ENCODE results near the gene GIMAP5.

DNA sequence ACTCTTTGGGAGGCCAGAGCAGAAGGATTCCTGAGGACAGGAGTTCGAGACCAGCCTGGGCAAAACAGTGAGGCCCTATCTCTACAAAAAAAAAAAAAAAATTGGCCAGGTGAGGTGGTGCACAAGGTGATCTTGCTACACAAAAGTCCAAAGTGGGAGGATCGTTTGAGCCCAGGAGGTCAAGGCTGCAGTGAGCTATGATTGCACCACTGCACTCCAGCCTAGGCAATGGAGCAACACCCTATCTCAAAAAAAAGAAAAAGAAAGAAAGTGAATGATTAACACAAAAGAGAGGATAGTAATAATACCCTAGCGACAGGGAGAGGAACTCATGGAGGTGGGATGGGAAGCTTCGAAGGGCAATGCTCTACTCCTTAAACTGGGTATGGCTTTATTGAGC, 32.5 kb downstream of the GIMAP5 start:
- TF ChIP-seq, protein P1, sequence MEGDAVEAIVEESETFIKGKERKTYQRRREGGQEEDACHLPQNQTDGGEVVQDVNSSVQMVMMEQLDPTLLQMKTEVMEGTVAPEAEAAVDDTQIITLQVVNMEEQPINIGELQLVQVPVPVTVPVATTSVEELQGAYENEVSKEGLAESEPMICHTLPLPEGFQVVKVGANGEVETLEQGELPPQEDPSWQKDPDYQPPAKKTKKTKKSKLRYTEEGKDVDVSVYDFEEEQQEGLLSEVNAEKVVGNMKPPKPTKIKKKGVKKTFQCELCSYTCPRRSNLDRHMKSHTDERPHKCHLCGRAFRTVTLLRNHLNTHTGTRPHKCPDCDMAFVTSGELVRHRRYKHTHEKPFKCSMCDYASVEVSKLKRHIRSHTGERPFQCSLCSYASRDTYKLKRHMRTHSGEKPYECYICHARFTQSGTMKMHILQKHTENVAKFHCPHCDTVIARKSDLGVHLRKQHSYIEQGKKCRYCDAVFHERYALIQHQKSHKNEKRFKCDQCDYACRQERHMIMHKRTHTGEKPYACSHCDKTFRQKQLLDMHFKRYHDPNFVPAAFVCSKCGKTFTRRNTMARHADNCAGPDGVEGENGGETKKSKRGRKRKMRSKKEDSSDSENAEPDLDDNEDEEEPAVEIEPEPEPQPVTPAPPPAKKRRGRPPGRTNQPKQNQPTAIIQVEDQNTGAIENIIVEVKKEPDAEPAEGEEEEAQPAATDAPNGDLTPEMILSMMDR (CRISPR knock-in tag; IDR thresholded peaks at IDR 0.05) = no peak
- no peak for TF ChIP-seq FOXM1 (CRISPR knock-in tag; IDR thresholded peaks at IDR 0.05)
- no peak for TF ChIP-seq ZNF564 (CRISPR knock-in tag; IDR thresholded peaks at IDR 0.05)
- TF ChIP-seq, protein P2, sequence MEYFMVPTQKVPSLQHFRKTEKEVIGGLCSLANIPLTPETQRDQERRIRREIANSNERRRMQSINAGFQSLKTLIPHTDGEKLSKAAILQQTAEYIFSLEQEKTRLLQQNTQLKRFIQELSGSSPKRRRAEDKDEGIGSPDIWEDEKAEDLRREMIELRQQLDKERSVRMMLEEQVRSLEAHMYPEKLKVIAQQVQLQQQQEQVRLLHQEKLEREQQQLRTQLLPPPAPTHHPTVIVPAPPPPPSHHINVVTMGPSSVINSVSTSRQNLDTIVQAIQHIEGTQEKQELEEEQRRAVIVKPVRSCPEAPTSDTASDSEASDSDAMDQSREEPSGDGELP (IDR thresholded peaks at IDR 0.05; ENCODE audit: borderline replicate concordance, low read depth) = no peak
- no peak for TF ChIP-seq HOXA7 (CRISPR knock-in tag; IDR thresholded peaks at IDR 0.05)
